Epithelial cell of esophagus (primary cell): ENCODE data around the gene ASCL1.

Source experiments
- DNase-seq: peaks from one replicate; pipeline ENCODE4 v3.0.0; 2010; ENCODE audit warnings: low read depth
- H3K4me3 ChIP-seq: 2 replicates; pipeline ENCODE4 v1.5.1; 2011; ENCODE audit warnings: mild to moderate bottlenecking, low read length, control low read depth
- CTCF ChIP-seq: IDR thresholded peaks from 2 replicates; pipeline ENCODE4 v1.5.1; 2011; ENCODE audit warnings: low read depth, mild to moderate bottlenecking, low read length, control low read depth, inconsistent platforms; ENCODE audit not compliant: insufficient read depth; ENCODE audit errors: missing control alignments

ASCL1 gene

GRCh38 chr12:102958073-102958829 lies 777 bp downstream of the ASCL1 start:
- TF ChIP-seq CTCF: no peak
- H3K4me3 ChIP-seq: peak overlapping the region; percentile 30
- DNase-seq: peak; percentile 40

- H3K4me3 ChIP-seq: no peak overlapping the region
- TF ChIP-seq CTCF: no peak
- DNase-seq: no peak
Observed at GRCh38 chr12:102958830-102959176, 1.3 kb downstream of the ASCL1 start.

GRCh38 chr12:102959391-102959790 lies 1.9 kb downstream of the ASCL1 start:
- H3K4me3 ChIP-seq: no peak overlapping the region
- no peak for TF ChIP-seq CTCF
- no peak for DNase-seq

- H3K4me3 ChIP-seq: no peak overlapping the region
- no peak for DNase-seq
- TF ChIP-seq CTCF: no peak
Observed at GRCh38 chr12:102960766-102961465, 3.4 kb downstream of the ASCL1 start.

GRCh38 chr12:102961466-102961855 lies 4.0 kb downstream of the ASCL1 start:
- H3K4me3 ChIP-seq: no peak overlapping the region
- DNase-seq: no peak
- TF ChIP-seq CTCF: no peak

GRCh38 chr12:102962532-102962931 lies 5.1 kb downstream of the ASCL1 start:
- no peak for TF ChIP-seq CTCF
- H3K4me3 ChIP-seq: no peak overlapping the region
- DNase-seq: no peak
